GM21367 (cell line): ENCODE results near the gene TCAIM.

ENCODE experiments used
- ATAC-seq: cut with Tn5 transposase; IDR thresholded peaks from one replicate; pipeline ENCODE4 v1.9.1; 2021; ENCODE audit not compliant: unreplicated experiment

TCAIM gene

DNA sequence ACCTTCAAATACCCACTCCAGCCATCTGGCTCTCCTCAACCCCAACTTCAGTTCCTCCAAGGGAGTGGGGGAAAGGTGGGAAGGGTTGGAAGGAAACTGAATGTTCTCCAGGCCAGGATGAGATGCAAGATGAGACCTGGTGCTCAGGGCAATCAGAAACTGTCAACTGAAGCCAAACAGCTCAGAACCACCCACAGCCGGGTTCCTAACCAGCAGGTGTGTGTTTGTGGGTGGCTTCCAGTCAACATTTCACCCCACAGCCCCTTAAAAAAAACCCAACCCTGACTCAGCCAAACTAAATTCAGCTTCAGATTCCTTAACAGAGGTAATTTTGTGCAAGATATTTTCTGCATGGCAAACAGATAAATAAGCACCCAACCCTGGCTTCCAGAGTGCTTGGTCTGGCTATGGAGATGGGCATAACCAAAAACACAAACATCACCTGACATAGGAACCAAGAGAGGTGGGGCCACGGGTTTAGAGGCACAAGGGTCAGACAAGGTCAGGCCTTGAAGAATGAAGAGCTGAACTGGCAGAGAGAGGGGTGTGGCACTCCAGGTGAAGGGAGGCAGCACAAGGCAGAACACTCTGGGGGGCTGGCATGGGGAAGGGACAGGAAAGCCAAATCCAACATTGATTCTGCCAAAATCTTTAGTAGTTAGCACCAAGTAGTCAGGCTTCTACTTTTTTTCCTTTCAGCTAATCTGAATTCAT lies 104.2 kb downstream of the TCAIM start:
- no peak for ATAC-seq

DNA sequence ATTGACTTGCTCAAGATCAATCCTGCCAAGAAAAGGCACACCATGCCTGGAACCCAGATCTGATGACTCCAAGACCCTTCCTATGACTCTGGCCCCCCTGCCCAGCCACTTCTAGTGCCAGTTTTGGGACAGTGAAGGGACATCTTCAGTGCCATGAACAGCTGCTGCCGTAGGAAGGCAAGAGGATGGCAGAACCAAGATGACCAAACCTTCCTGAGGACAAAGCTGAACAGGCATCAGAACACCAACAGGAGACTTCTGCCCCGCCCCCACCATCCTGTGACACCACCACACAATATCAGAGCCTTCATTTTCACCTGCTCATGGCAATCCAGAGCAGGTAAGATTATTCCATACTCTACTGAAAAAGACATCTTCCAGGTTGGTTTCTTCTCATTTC lies 105.9 kb downstream of the TCAIM start:
- ATAC-seq = no peak

DNA sequence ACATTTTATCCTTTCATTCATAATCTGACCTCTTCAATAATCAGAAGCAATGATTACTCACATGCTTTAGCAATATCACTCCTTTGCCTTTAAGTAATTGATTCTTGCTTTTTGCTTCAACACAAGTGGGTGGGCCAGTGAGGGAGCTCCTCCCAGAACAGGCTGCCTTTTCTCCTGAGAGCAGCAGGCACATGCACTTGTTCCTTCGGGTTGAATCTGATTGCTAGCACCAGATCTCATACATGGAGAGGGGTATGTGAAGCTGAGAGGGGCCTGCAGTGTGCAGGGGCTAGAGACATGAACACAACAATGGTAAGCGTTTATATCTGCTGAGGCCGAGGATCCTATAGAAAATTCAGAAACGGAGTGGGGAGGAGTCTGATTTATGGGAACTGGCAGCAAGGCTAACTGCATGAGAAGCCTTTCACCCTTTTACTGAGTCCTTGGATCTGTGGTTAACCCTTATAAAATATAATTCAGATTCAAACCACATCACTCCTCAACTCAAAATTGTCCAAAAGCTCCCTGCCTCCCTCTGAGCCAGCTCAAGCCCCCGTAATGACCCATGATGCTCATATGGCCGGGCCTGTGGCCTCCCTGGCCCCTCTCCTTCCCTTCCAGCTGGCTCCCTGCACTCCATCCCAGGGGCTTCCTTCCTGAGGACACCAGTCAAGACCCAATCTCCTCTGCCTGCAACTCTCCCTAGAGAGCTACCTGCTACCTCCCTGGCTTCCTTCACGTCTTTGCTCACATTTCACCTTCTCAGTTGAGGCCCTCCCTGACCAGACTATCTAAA lies 106.5 kb downstream of the TCAIM start:
- no peak for ATAC-seq

DNA sequence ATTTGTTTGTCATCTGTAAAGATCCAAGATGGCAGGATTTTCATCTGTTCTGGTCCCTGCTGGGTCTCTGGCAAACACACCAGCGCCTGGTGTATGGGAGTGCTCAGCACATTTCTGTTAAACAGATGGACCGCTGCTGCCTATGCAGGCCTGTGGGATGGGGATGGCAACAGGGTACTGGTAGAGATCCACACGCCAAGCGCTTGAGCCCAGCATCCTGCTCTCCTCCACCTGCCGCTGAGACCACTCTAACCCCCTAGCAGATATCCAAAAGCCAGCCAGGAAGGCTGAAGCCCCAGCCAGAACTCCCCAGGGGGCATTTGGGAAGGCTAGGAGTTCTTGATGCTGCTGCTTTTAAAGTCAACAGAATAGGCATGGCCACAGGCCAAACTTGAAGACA lies 107.2 kb downstream of the TCAIM start:
- no peak for ATAC-seq

DNA sequence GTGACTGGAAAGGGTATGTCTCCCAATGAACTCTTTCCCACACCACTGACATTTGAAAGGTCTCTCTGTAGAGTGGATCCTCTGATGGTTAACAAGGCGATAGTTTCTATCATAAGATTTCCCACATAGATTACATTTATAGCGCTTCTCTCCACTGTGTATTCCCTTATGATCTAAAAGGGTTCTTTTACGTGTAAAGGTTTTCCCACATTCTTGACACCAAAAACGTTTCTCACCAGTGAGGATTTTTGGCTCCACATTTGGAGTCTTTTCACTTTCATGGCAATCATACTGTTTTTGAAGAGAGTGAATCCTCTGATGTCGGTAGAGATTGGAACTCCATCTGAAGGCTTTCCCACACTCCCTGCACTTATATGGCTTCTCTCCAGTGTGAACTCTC lies 108.4 kb downstream of the TCAIM start:
- ATAC-seq = no peak

DNA sequence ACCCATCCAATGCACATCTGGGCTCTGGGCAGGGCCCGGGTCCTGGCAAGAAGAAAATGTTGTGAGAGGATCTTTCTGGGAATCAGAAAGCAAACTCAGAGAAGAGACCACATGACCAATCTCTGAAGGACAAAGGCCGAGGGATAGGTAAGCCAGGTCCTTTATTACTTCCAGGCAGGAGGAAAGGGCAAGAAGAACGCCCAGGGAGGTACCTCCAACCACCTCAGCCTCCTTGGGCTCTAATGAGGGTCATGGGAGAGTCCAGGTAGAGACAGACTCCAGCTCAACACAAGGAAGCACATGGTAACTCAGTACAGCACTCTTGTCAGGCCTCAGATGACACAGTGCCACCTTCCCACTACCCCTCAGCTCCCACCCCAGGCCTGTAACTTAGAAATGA lies 112.9 kb downstream of the TCAIM start:
- ATAC-seq = no peak

DNA sequence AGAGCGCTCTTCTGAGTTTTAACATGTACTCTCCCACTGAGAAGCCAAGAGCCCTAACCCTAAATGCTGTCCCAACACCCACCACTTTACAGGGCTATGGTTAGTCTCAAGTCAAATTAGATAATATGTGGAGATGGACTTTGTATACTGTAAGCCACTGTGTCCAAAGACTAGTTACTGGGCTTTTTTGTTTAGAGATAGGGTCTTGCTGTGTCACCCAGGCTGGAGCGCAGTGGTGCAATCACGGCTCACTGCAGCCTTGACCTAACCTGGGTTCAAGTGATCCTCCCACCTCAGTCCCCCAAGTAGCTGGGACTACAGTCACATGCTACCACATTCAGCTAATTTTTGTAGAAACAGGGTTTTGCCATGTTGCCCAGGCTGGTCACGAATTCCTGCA lies 115.7 kb downstream of the TCAIM start:
- no peak for ATAC-seq

DNA sequence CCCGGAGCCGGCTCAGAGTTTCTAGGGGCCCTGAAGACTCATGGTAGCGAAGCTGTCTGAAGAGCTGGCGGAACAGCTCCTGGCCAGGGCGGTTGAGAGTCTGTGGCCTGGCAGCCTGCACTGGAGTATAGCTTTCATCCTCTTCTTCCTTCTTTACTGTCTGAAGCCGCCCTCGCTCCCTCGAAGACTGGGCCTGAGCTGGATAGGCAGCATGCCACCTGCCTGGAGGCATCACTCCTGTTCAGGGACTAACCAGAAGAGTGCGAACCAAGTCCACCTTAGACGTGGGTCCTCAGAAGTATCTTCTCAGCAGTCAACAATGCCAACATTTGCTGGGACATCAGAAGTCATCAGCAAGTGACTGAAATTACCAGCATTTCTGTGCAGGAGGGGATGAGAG lies 116.8 kb downstream of the TCAIM start:
- ATAC-seq = no peak
